GM12865 (cell line): ENCODE measurements around the gene RPS6KL1.

Experiments used
- DNase-seq: peaks from one replicate; pipeline ENCODE4 v3.0.0; 2010; ENCODE audit warnings: low read depth
- H3K4me3 ChIP-seq: 2 replicates; pipeline ENCODE4 v1.5.1; 2011; ENCODE audit warnings: mild to moderate bottlenecking, low read depth, low read length, control low read depth
- TF ChIP-seq, protein P1 (sequence below): IDR thresholded peaks from 2 replicates; pipeline ENCODE4 v1.5.1; 2011; ENCODE audit warnings: low read length, control low read depth, low read depth, inconsistent platforms; ENCODE audit not compliant: insufficient read depth; ENCODE audit errors: missing control alignments

The RPS6KL1 gene

DNA sequence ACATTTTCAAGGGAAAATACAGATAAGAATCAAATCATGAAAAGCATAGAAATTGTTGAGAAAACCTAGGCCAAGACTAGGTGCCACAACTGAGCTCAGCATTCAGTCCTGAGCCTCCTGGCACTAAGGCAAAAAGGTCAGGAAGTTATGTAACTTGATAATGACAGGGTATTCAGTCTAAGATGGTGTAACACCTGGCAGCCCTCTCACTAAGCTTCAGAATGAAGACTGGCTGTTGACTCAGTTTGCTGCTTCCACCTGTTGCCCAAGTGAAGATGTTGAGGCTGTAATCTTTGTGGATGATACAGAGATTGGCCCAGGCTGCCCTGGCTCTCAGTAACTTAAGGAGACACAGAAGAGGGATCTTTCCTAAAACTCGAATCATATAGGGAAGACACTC lies 66.7 kb downstream of the RPS6KL1 start:
- no peak for DNase-seq
- H3K4me3 ChIP-seq, result no peak overlapping the region
- TF ChIP-seq, protein P1, sequence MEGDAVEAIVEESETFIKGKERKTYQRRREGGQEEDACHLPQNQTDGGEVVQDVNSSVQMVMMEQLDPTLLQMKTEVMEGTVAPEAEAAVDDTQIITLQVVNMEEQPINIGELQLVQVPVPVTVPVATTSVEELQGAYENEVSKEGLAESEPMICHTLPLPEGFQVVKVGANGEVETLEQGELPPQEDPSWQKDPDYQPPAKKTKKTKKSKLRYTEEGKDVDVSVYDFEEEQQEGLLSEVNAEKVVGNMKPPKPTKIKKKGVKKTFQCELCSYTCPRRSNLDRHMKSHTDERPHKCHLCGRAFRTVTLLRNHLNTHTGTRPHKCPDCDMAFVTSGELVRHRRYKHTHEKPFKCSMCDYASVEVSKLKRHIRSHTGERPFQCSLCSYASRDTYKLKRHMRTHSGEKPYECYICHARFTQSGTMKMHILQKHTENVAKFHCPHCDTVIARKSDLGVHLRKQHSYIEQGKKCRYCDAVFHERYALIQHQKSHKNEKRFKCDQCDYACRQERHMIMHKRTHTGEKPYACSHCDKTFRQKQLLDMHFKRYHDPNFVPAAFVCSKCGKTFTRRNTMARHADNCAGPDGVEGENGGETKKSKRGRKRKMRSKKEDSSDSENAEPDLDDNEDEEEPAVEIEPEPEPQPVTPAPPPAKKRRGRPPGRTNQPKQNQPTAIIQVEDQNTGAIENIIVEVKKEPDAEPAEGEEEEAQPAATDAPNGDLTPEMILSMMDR, result no peak

DNA sequence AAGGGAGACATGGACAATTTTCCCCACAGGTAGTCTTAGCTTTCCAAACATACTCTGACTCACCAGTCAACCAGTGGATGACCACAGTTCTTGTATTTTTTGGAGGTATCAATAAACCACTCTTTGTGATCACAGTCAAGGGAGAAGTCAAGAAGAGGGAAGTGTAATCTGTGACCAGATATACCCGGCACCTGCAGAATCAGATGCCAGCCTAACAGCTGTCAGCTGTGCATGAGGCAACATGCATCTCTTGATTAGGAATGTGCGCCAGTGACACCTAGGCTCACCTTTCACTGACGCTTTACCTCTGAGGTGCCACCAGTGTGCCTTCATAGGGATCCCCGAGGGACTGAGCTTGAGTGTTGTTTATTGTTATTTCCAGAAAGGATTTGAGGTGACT lies 67.1 kb downstream of the RPS6KL1 start:
- H3K4me3 ChIP-seq, result no peak overlapping the region
- TF ChIP-seq, protein P1, result no peak
- DNase-seq, result no peak

DNA sequence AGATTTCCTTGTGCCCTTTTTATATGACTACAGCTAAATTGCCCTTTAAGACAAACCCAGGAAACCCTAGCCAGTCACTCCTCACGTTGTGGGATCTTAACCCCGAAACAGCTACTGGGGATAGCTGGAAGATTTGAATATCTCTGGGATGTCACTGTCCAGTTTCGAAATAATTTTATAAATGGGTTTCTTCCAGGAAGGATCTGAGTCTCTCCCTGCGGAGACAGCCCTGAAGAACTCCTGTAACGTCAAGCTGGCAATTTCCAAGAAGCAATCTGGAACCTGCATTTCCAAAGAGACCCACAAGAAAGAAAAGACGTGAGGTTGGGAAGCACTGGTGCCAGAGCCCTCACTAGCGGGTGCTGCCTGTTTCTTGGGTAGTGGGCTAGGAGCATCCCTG lies 68.0 kb downstream of the RPS6KL1 start:
- TF ChIP-seq, protein P1, result no peak
- H3K4me3 ChIP-seq, result no peak overlapping the region
- no peak for DNase-seq
